Lower lobe of right lung (tissue), 2 donors: ENCODE measurements around the gene CDC42EP5. TPM values are rescaled to one million over a fixed set of nuclear protein-coding genes. Genes with fewer than 3 reads are reported as not detected.
A peak's percentile ranks its signal among the peaks of the same experiment; 100 is the strongest.
"Not testable (repeated sequence)": the region's sequence is repeated elsewhere in the genome, so short reads cannot be mapped to it uniquely, and the experiment has no call there.

ENCODE experiments used
- ATAC-seq, 2 donors: fragments of 200-7000 bp; cut with Tn5 transposase; one replicate each; pipeline ENCODE4 v1.9.1; 2020 to 2022; ENCODE audit warnings: mild to moderate bottlenecking in 2 of 2, moderate library complexity in 2 of 2
- DNase-seq: peaks from one replicate; pipeline ENCODE4 v3.0.0-alpha.2; 2020
- H3K27ac ChIP-seq: fragments of 200-600 bp; one replicate; pipeline ENCODE4 v1.8.0; 2022
- H3K27me3 ChIP-seq: fragments of 200-600 bp; one replicate; pipeline ENCODE4 v1.8.0; 2022; ENCODE audit warnings: low read depth
- H3K36me3 ChIP-seq: fragments of 200-600 bp; one replicate; pipeline ENCODE4 v1.8.0; 2022; ENCODE audit warnings: mild to moderate bottlenecking
- H3K4me1 ChIP-seq: fragments of 200-600 bp; one replicate; pipeline ENCODE4 v1.8.0; 2022
- H3K4me3 ChIP-seq: fragments of 200-600 bp; one replicate; pipeline ENCODE4 v1.8.0; 2022; ENCODE audit warnings: mild to moderate bottlenecking
- H3K9me3 ChIP-seq: fragments of 200-600 bp; one replicate; pipeline ENCODE4 v1.8.0; 2022
- CTCF ChIP-seq: fragments of 200-600 bp; IDR thresholded peaks from one replicate; pipeline ENCODE4 v1.8.0; 2022; ENCODE audit warnings: antibody characterized with exemption, mild to moderate bottlenecking
- intact Hi-C: fragments of 100-400 bp; cut with DNase I; formaldehyde crosslinking; loops from one replicate; pipeline ENCODE4 v1.11.0; 2022
- total RNA-seq: library from RNA; stranded (reverse); fragmentation: NEBNext Ultra II Directional; extraction: Animal tissue kit (Norgen Biotek cat#: 25700); gene quantifications from one replicate; pipeline ENCODE4 v1.2.1, GENCODE V29; 2021
- donor health status: DM: no; HTN: yes; CAD: no; lungs with severe emphysema.

The CDC42EP5 gene
- total RNA-seq, 1 donor from 2014 or later = 25.5 TPM

GRCh38 chr19:54502518-54503048, 29.5 kb upstream of the CDC42EP5 start, which contains the start of gene LAIR2:
Gene LAIR2, plus strand, starts transcription at chr19:54502831. Its CDS starts 88 bp downstream, at chr19:54502919.
- peaks cover 7% of the 10 kb centered on the region for H3K27me3 ChIP-seq
- intact Hi-C loops = no loop called here
- H3K9me3 ChIP-seq = no peaks in the 10 kb centered on the region
- H3K4me3 ChIP-seq = no peak within 1 kb of the TSS
- no peaks in the 10 kb centered on the region for H3K36me3 ChIP-seq
- ATAC-seq = no peak
- no peak for TF ChIP-seq CTCF
- DNase-seq = no peak
- H3K4me1 ChIP-seq = no peaks in the 10 kb centered on the region
- no peak within 1 kb of the TSS for H3K27ac ChIP-seq

GRCh38 chr19:54498451-54498772, 25.3 kb upstream of the CDC42EP5 start:
- peaks cover 17% of the 10 kb centered on the region for H3K27me3 ChIP-seq
- H3K4me1 ChIP-seq, H3K4me3 ChIP-seq, DNase-seq, H3K9me3 ChIP-seq, intact Hi-C loops, H3K27ac ChIP-seq, H3K36me3 ChIP-seq: not testable (repeated sequence)
- ATAC-seq = peak in 1 of 2 donors; percentile 70

GRCh38 chr19:54497747-54498450, 24.8 kb upstream of the CDC42EP5 start:
- H3K9me3 ChIP-seq, ATAC-seq, H3K4me3 ChIP-seq, H3K4me1 ChIP-seq, H3K36me3 ChIP-seq, DNase-seq, intact Hi-C loops, H3K27ac ChIP-seq: not testable (repeated sequence)
- peaks cover 18% of the 10 kb centered on the region for H3K27me3 ChIP-seq

GRCh38 chr19:54495284-54495683, 22.2 kb upstream of the CDC42EP5 start:
- H3K36me3 ChIP-seq, DNase-seq: not testable (repeated sequence)

GRCh38 chr19:54493967-54494585, 21.0 kb upstream of the CDC42EP5 start:
- no peak for TF ChIP-seq CTCF
- H3K4me1 ChIP-seq = no peaks in the 10 kb centered on the region
- no peak for ATAC-seq
- no peak overlapping the region for H3K27ac ChIP-seq
- H3K27me3 ChIP-seq = peaks cover 28% of the 10 kb centered on the region
- H3K9me3 ChIP-seq = no peaks in the 10 kb centered on the region
- no peak overlapping the region for H3K4me3 ChIP-seq
- DNase-seq = no peak
- intact Hi-C loops = no loop called here
- no peaks in the 10 kb centered on the region for H3K36me3 ChIP-seq

More at GRCh38 chr19:54495284-54495683, 22.2 kb upstream of the CDC42EP5 start:
- H3K27ac ChIP-seq, H3K9me3 ChIP-seq, ATAC-seq, H3K4me1 ChIP-seq, H3K4me3 ChIP-seq, intact Hi-C loops: not testable (repeated sequence)
- H3K27me3 ChIP-seq = peaks cover 28% of the 10 kb centered on the region

- ATAC-seq, H3K4me3 ChIP-seq, H3K4me1 ChIP-seq, H3K27ac ChIP-seq, DNase-seq, H3K9me3 ChIP-seq, intact Hi-C loops, H3K36me3 ChIP-seq: not testable (repeated sequence)
- peaks cover 28% of the 10 kb centered on the region for H3K27me3 ChIP-seq
Observed at GRCh38 chr19:54493056-54493455, 20.0 kb upstream of the CDC42EP5 start.

- Histone ChIP-seq H3K36me3 (no peaks in the 10 kb centered on the region), H3K4me1 (no peaks in the 10 kb centered on the region), H3K27me3 (peaks cover 28% of the 10 kb centered on the region), H3K27ac (no peak overlapping the region), H3K9me3 (no peaks in the 10 kb centered on the region), H3K4me3 (no peak overlapping the region)
- no peak for TF ChIP-seq CTCF
- ATAC-seq (no peak), DNase-seq (no peak)
- intact Hi-C loops = no loop called here
Observed at GRCh38 chr19:54492568-54492967, 19.5 kb upstream of the CDC42EP5 start.
